ENCODE data around the gene ZNF668.

Gene ZNF668

DNA sequence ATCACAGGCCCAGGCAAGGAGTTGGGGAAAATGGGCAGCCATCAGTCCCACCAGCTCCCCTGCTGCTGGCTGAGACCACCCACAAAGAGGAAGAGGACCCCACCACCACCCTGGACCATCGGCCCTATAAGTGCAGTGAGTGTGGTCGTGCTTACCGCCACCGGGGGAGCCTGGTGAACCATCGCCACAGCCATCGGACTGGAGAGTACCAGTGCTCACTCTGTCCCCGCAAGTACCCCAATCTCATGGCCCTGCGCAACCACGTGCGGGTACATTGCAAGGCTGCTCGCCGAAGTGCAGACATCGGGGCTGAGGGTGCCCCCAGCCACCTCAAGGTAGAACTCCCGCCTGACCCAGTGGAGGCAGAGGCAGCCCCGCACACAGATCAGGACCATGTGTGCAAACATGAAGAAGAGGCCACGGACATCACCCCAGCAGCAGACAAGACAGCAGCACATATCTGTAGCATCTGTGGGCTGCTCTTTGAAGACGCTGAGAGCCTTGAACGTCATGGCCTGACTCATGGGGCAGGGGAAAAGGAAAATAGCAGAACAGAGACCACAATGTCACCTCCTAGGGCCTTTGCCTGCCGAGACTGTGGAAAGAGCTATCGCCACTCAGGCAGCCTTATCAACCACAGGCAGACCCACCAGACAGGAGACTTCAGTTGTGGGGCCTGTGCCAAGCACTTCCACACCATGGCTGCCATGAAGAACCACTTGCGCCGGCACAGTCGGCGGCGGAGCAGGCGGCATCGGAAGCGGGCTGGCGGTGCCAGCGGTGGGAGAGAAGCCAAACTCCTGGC lies 3.8 kb upstream of the ZNF668 start:
- H3K4me3 ChIP-seq (replicated peaks in 1 of 2; ENCODE audit: low read depth in 2 of 2, low read length in 2 of 2), result no peak overlapping the region
- TF ChIP-seq CTCF (IDR thresholded peaks at IDR 0.05; ENCODE audit: low read depth, low read length), result no peak
- DNase-seq (ENCODE audit: low read depth in 2 of 2), result no peak

GRCh38 chr16:31077024-31077423 lies 3.0 kb upstream of the ZNF668 start:
- TF ChIP-seq CTCF (IDR thresholded peaks at IDR 0.05; ENCODE audit: low read depth, low read length), result no peak
- H3K4me3 ChIP-seq (replicated peaks in 1 of 2; ENCODE audit: low read depth in 2 of 2, low read length in 2 of 2), result no peak overlapping the region

GRCh38 chr16:31076319-31076718 lies 2.3 kb upstream of the ZNF668 start:
- DNase-seq (ENCODE audit: low read depth in 2 of 2), result no peak
- TF ChIP-seq CTCF (IDR thresholded peaks at IDR 0.05; ENCODE audit: low read depth, low read length), result no peak
- H3K4me3 ChIP-seq (replicated peaks in 1 of 2; ENCODE audit: low read depth in 2 of 2, low read length in 2 of 2), result no peak overlapping the region

More at GRCh38 chr16:31077024-31077423, 3.0 kb upstream of the ZNF668 start:
- no peak for DNase-seq (ENCODE audit: low read depth in 2 of 2)

DNA sequence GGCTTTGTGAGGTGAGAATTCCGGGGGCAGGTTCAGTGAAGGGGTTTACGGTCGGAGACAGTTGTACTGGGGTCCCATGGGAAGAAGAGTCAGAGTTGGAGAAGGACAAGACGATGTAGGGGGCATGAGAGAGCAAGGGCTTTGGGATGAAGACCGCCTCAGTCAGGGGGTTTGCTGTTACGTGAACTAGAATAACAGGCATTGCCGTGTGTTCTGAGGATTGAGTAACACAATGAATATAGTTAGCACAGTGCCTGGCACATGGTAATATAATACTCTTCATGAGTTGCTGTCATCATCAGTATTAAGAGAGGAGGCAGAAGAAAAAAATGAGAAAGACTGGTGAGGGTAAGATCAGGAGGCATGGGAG lies 759 bp upstream of the ZNF668 start:
- peak overlapping the region; percentile 92 to 97 for H3K4me3 ChIP-seq (replicated peaks in 1 of 2; ENCODE audit: low read depth in 2 of 2, low read length in 2 of 2)
- TF ChIP-seq CTCF (IDR thresholded peaks at IDR 0.05; ENCODE audit: low read depth, low read length), result no peak
- DNase-seq (ENCODE audit: low read depth in 2 of 2), result peak in 1 of 2 donors; percentile 18

DNA sequence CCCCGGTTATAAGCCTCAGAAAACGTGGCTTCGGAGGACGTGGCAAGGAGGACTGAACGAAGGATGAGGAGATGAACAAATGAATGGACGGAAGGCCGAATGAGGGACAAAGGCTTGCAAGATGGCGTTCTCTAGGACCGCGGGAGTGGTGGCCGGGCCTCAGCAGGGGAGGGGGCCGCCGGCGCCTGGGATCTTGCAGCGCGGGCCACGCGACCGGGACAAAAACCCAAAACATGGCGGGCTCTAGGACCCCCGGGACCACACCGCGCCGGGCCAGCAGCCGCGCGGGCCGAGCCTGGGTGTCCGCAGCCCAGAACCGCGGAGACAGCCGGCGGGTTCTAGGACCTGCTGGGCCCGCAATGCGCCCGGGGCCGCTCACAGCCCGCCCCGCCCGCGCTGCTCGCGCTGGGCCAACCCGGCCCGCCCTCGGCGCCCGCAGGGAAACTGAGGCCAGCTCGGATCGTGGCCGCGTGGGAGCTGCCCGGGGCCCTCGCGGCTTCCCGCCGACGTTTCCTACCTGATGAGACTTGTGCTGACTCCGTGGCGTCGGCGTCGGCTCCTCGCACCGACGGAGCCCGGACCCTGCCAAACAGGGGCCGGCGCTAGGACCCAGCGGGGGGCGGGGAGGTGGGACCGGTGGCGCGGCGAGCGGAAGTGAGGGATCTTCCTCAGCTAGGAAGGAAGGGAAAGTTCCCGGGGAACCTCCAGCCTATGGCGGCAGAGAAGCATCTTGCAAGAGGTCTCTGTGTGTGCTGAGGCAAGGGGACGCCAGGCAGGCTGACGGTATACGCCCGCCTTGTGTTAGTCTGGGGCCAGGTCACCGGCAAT lies 684 bp downstream of the ZNF668 start:
- H3K4me3 ChIP-seq (replicated peaks in 1 of 2; ENCODE audit: low read depth in 2 of 2, low read length in 2 of 2), result peak overlapping the region; percentile 92 to 97
- TF ChIP-seq CTCF (IDR thresholded peaks at IDR 0.05; ENCODE audit: low read depth, low read length), result no peak
- peak; percentile 92 for DNase-seq (ENCODE audit: low read depth in 2 of 2)

DNA sequence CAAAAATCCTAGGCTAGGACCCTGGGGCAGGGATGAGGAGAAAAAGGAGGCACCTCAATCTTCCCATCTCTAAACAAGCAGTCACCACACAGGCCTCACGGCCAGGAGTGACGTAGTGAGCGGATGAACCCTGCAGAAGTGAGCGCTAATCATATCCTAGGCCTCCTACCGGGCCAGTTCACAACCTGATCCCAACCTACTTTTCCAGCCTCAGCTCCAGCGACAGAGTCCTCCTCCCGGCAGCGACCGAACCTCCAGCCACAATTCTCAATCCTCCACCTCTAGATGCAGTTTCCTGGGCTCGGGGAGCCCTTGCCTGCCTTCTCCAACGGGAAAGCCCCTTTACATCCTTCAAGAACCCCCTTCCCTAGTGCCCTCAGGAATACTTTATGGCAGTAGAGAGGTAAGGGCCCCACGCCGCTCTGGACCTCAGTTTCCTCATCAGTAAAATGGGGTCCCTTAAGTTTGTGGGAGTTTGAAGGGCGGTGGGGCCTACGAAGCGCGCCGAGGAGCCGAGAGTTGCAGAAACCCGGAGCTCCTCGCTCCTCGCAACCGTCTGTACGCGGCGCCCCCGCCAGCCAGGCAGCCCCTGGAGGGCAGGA lies 1.4 kb downstream of the ZNF668 start:
- peak; percentile 43 to 71 for DNase-seq (ENCODE audit: low read depth in 2 of 2)
- peak overlapping the region; percentile 92 to 97 for H3K4me3 ChIP-seq (replicated peaks in 1 of 2; ENCODE audit: low read depth in 2 of 2, low read length in 2 of 2)
- TF ChIP-seq CTCF (IDR thresholded peaks at IDR 0.05; ENCODE audit: low read depth, low read length), result no peak

All from cardiac fibroblast (primary cell).